22Rv1 (cell line): ENCODE measurements around the gene CAB39L.

Experiments
- H3K27ac ChIP-seq: fragments of 450-650 bp; 2 replicates; pipeline ENCODE4 v1.5.1; 2017
- CTCF ChIP-seq: fragments of 450-650 bp; IDR thresholded peaks from 2 replicates; pipeline ENCODE4 v1.5.1; 2017; ENCODE audit warnings: mild to moderate bottlenecking
- ZFX ChIP-seq: fragments of 450-650 bp; IDR thresholded peaks from 2 replicates; pipeline ENCODE4 v1.6.1; 2017; ENCODE audit warnings: antibody characterized with exemption, borderline replicate concordance

The CAB39L gene

GRCh38 chr13:49464085-49464484, 20.2 kb upstream of the CAB39L start:
- TF ChIP-seq CTCF (no peak), ZFX (no peak)
- no peak overlapping the region for H3K27ac ChIP-seq

- no peak overlapping the region for H3K27ac ChIP-seq
- TF ChIP-seq ZFX: no peak
- no peak for TF ChIP-seq CTCF
These were observed 15.7 kb upstream of the CAB39L start for GRCh38 chr13:49459580-49459979.

- H3K27ac ChIP-seq: no peak overlapping the region
These were observed 13.4 kb upstream of the CAB39L start for GRCh38 chr13:49457221-49457620.

GRCh38 chr13:49456156-49456555, 12.3 kb upstream of the CAB39L start:
- TF ChIP-seq CTCF (no peak), ZFX (no peak)
- H3K27ac ChIP-seq: no peak overlapping the region

More at GRCh38 chr13:49457221-49457620, 13.4 kb upstream of the CAB39L start:
- TF ChIP-seq ZFX (no peak), CTCF (no peak)

- no peak overlapping the region for H3K27ac ChIP-seq
- TF ChIP-seq CTCF: no peak
- TF ChIP-seq ZFX: no peak
These were observed 11.1 kb upstream of the CAB39L start for GRCh38 chr13:49455007-49455398.

- TF ChIP-seq CTCF (no peak), ZFX (no peak)
- H3K27ac ChIP-seq: no peak overlapping the region
These were observed 10.6 kb upstream of the CAB39L start for GRCh38 chr13:49454388-49455006.

- no peak for TF ChIP-seq CTCF
- TF ChIP-seq ZFX: no peak
- H3K27ac ChIP-seq: peak overlapping the region; percentile 51
These were observed 9.6 kb upstream of the CAB39L start for GRCh38 chr13:49453465-49453864.
